Caco-2 (cell line): Measurements from ENCODE around the gene ZBTB21. TPM values are rescaled to one million over a fixed set of nuclear protein-coding genes. Genes with fewer than 3 reads are reported as not detected.
A peak's percentile ranks its signal among the peaks of the same experiment; 100 is the strongest.

Experiments used
- BruUV-seq: library from RNA; stranded (reverse); fragments of 400-500 nt; replicated peaks from 2 replicates; lab custom pipeline; 2021; lab: Mats Ljungman, UMichigan
- CTCF ChIA-PET: fragments of 300-600 bp; sonication (Branson Sonifier 250); formaldehyde crosslinking; loops from one replicate; lab custom pipeline; 2022; ENCODE audit warnings: antibody characterized with exemption; lab: Charles Lee
- POLR2A ChIA-PET: fragments of 300-600 bp; sonication (Branson Sonifier 250); formaldehyde crosslinking; loops from one replicate; lab custom pipeline; 2022; ENCODE audit warnings: antibody characterized with exemption; lab: Charles Lee
- DNase-seq, 2 experiments: peaks; one replicate each; pipeline versions ENCODE4 v3.0.0 to v3.0.0-alpha.2; 2020 to 2022
- H3K27me3 ChIP-seq: replicated peaks from 2 replicates; pipeline ENCODE4 v1.6.0; 2011; ENCODE audit warnings: low read length; ENCODE audit not compliant: control insufficient read depth, insufficient read depth
- H3K36me3 ChIP-seq: 2 replicates; pipeline ENCODE4 v1.5.1; 2011; ENCODE audit warnings: low read length; ENCODE audit not compliant: control insufficient read depth, insufficient read depth
- H3K4me1 ChIP-seq: fragments of 250-450 bp; sonication (Bioruptor Pico); 2 replicates; pipeline ENCODE4 v1.5.1; 2020; ENCODE audit warnings: mild to moderate bottlenecking
- H3K4me3 ChIP-seq: 2 replicates; pipeline ENCODE4 v1.5.1; 2011; ENCODE audit warnings: low read depth, mild to moderate bottlenecking, control low read depth, low read length
- H3K9me3 ChIP-seq: fragments of 250-450 bp; sonication (Bioruptor Pico); 2 replicates; pipeline ENCODE4 v1.5.1; 2020; ENCODE audit warnings: mild to moderate bottlenecking, moderate library complexity
- H3K27ac Mint-ChIP-seq: one replicate; pipeline ENCODE4 v1.8.0; 2022; ENCODE audit warnings: mixed read lengths; ENCODE audit not compliant: unreplicated experiment
- H3K27me3 Mint-ChIP-seq: one replicate; pipeline ENCODE4 v1.8.0; 2022; ENCODE audit warnings: mixed read lengths; ENCODE audit not compliant: insufficient read depth, unreplicated experiment
- H3K36me3 Mint-ChIP-seq: one replicate; pipeline ENCODE4 v1.8.0; 2022; ENCODE audit warnings: mild to moderate bottlenecking, mixed read lengths; ENCODE audit not compliant: insufficient read depth, unreplicated experiment
- H3K4me1 Mint-ChIP-seq: one replicate; pipeline ENCODE4 v1.8.0; 2022; ENCODE audit warnings: low read depth, mixed read lengths; ENCODE audit not compliant: unreplicated experiment
- H3K4me3 Mint-ChIP-seq: one replicate; pipeline ENCODE4 v1.8.0; 2022; ENCODE audit warnings: mild to moderate bottlenecking, moderate library complexity, mixed read lengths; ENCODE audit not compliant: unreplicated experiment
- H3K9me3 Mint-ChIP-seq: one replicate; pipeline ENCODE4 v1.8.0; 2022; ENCODE audit warnings: mixed read lengths; ENCODE audit not compliant: unreplicated experiment
- intact Hi-C: fragments of 100-400 bp; cut with micrococcal nuclease; formaldehyde crosslinking; loops from one replicate; pipeline ENCODE4 v1.10.0; 2022; ENCODE audit not compliant: unreplicated experiment
- total RNA-seq: library from RNA; stranded (reverse); gene quantifications from 2 replicates; pipeline ENCODE4 v1.2.3, GENCODE V29; 2022
- TF ChIP-seq, protein P1 (sequence below), 2 experiments: fragments of 200-600 bp in 1 of 2; IDR thresholded peaks; 1 replicate in 1 of 2; 2 replicates in 1 of 2; pipeline versions ENCODE4 v1.5.1 to v1.8.0; 2011 to 2022; ENCODE audit warnings: antibody characterized with exemption in 1 of 2, control low read depth in 1 of 2, inconsistent platforms in 1 of 2, low read depth in 1 of 2, low read length in 1 of 2, mild to moderate bottlenecking in 1 of 2, moderate library complexity in 1 of 2; ENCODE audit not compliant: insufficient read depth in 1 of 2, severe bottlenecking in 1 of 2, unreplicated experiment in 1 of 2

The ZBTB21 gene
- total RNA-seq, 1 experiment from 2014 or later: 21.4 TPM

DNA sequence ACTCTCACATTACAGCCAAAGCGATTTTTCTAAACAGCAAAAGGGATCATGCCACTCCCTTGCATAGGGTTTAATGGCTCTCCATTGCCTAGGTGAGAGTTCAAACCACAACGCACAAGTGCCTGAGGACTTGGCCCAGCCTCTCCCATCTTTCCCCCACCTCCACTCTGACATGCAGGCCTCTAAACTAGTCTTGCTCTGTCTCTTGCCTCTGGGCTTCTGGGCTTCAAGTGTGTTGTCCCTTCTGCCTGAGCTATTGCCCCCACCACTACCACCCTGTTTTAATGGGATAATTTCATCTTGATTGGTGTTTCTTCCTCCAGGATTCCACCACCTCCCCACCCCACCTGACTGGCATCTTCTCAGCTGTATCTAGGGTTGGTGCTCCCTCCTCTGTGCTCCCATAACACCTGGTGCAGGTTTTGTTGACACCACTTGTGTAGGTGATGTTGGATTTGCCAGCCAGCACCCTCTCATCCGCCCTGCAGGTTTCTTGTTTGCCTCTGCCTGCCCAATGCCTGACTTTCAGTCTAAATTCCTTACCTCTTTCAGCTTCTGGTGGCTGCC is 2.7 kb upstream of the ZBTB21 start:
- TF ChIP-seq, protein P1, sequence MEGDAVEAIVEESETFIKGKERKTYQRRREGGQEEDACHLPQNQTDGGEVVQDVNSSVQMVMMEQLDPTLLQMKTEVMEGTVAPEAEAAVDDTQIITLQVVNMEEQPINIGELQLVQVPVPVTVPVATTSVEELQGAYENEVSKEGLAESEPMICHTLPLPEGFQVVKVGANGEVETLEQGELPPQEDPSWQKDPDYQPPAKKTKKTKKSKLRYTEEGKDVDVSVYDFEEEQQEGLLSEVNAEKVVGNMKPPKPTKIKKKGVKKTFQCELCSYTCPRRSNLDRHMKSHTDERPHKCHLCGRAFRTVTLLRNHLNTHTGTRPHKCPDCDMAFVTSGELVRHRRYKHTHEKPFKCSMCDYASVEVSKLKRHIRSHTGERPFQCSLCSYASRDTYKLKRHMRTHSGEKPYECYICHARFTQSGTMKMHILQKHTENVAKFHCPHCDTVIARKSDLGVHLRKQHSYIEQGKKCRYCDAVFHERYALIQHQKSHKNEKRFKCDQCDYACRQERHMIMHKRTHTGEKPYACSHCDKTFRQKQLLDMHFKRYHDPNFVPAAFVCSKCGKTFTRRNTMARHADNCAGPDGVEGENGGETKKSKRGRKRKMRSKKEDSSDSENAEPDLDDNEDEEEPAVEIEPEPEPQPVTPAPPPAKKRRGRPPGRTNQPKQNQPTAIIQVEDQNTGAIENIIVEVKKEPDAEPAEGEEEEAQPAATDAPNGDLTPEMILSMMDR (IDR thresholded peaks at IDR 0.05; ENCODE audit: insufficient read depth in 1 of 2, low read depth in 1 of 2, low read length in 1 of 2, severe bottlenecking in 1 of 2, unreplicated experiment in 1 of 2): no peak
- Mint-ChIP-seq H3K9me3 (peaks cover 10% of the 10 kb centered on the region), H3K4me3 (peak overlapping the region; percentile 80), H3K27ac (no peak overlapping the region), H3K4me1 (peaks cover 4% of the 10 kb centered on the region), H3K27me3 (no peaks in the 10 kb centered on the region), H3K36me3 (peaks cover 24% of the 10 kb centered on the region)
- no peak for DNase-seq
- Histone ChIP-seq H3K4me1 (peaks cover 4% of the 10 kb centered on the region; the same call in 1 of the 2 replicates), H3K9me3 (no peaks in the 10 kb centered on the region), H3K36me3 (no peaks in the 10 kb centered on the region), H3K27me3 (no peaks in the 10 kb centered on the region), H3K4me3 (no peak overlapping the region)
- CTCF ChIA-PET: no interaction called here
- POLR2A ChIA-PET: no interaction called here
- intact Hi-C loops: loop anchor here (5.0 kb wide), 1 partner anchor 136 kb away; the partner anchor contains the start of gene PRDM15
- no TSS peak for BruUV-seq

DNA sequence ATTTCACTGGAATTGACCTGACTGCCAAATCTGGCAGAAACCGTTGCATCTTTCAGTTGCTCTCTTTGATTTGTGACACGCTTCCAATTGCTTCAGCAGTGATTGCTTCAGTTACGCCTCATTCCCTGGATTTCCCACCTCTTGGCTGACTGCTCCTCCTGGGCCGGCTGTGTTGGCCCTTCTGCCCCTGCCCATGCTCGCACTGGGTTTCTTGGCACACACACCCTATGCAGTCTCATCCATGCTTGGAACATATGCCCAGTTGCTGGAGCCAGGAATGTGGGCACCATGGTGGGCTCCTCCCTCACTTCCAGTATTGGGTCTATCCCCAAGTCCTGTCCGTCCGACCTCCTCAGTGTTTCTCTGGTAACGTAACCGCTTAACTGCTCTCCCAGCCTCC is 2.2 kb upstream of the ZBTB21 start:
- peaks cover 4% of the 10 kb centered on the region; the same call in 1 of the 2 replicates for H3K4me1 ChIP-seq
- peaks cover 29% of the 10 kb centered on the region for H3K36me3 Mint-ChIP-seq
- H3K27me3 ChIP-seq: no peaks in the 10 kb centered on the region
- H3K36me3 ChIP-seq: no peaks in the 10 kb centered on the region
- no peaks in the 10 kb centered on the region for H3K27me3 Mint-ChIP-seq
- H3K4me3 ChIP-seq: no peak overlapping the region
- intact Hi-C loops: loop anchor here (5.0 kb wide), 1 partner anchor 135 kb away; the partner anchor contains the start of gene PRDM15
- H3K27ac Mint-ChIP-seq: no peak overlapping the region
- TF ChIP-seq, protein P1 (IDR thresholded peaks at IDR 0.05; ENCODE audit: insufficient read depth in 1 of 2, low read depth in 1 of 2, low read length in 1 of 2, severe bottlenecking in 1 of 2, unreplicated experiment in 1 of 2): no peak
- no TSS peak for BruUV-seq
- peaks cover 10% of the 10 kb centered on the region for H3K9me3 Mint-ChIP-seq
- ChIA-PET CTCF (interaction anchor here (1.0 to 1.4 kb wide), 2 partner anchors 102 to 105 kb away, joined by 4 read pairs; no protein-coding TSS in a partner anchor), POLR2A (no interaction called here)
- DNase-seq: no peak
- no peaks in the 10 kb centered on the region for H3K9me3 ChIP-seq
- H3K4me3 Mint-ChIP-seq: peak overlapping the region; percentile 80
- peaks cover 9% of the 10 kb centered on the region for H3K4me1 Mint-ChIP-seq

DNA sequence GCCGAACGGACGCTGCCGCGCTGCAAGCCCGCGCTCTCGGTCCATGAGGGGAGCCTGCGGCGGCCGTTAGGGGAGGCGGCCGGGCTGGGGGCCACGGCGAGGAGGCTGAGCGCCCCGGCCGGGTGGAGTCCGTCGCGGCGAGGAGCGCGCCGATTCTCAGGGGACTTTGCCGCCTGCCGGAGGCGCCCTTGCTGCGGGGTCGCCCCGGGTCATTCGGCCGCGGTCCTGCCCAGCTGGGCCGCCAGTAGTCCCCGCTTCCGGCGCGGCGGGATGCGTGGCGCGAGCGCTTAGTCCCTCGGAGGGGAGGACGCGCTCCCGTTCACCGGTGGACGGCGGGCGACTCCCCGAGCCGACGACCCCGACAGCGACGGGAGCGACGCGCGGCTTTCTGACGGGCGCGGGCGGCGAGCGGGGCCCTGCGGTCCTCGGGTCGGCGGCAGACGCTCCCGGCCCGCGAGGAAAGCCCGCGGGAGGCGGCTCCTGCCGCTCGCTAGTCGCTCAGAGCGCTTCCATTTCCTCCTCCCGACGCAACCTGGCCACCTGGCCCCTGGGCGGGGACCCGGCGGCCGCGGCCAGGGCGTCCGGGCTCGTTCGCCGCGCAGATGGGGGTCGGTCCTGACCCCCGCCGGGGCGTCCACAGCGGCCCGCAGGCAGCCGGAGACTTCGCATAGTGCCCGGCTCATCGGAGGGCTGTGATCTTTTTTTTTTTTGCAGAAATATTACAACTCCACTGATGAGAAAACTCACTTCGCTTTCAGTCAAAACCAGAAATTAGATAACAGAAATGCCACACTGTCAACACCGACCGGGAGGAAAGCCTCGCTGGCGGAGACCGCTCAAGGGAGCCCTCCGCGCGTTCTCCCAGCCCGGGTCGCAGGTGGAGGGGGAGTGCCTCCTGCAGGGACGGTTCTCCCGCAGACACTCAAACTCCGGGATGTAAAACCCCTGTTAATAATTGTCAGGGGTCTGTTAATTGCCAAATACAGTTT is 641 bp upstream of the ZBTB21 start:
- peaks cover 37% of the 10 kb centered on the region for H3K36me3 Mint-ChIP-seq
- ChIA-PET POLR2A (no interaction called here), CTCF (interaction anchor here (1.4 kb wide), 2 partner anchors 97 to 107 kb away, joined by 4 read pairs; no protein-coding TSS in a partner anchor)
- peak overlapping the region; percentile 80 for H3K4me3 ChIP-seq
- H3K4me3 Mint-ChIP-seq: peak overlapping the region; percentile 85
- H3K27ac Mint-ChIP-seq: peak overlapping the region; percentile 98
- H3K9me3 ChIP-seq: no peaks in the 10 kb centered on the region
- no peaks in the 10 kb centered on the region for H3K27me3 Mint-ChIP-seq
- peaks cover 10% of the 10 kb centered on the region for H3K9me3 Mint-ChIP-seq
- peaks cover 19% of the 10 kb centered on the region for H3K4me1 Mint-ChIP-seq
- DNase-seq: peak; percentile 49 to 60
- TF ChIP-seq, protein P1 (IDR thresholded peaks at IDR 0.05; ENCODE audit: insufficient read depth in 1 of 2, low read depth in 1 of 2, low read length in 1 of 2, severe bottlenecking in 1 of 2, unreplicated experiment in 1 of 2): peak in 1 of 2 experiments; percentile 6
- no TSS peak for BruUV-seq
- H3K36me3 ChIP-seq: no peaks in the 10 kb centered on the region
- intact Hi-C loops: loop anchor here (2.0 to 5.0 kb wide), 2 partner anchors 46 to 134 kb away; partner anchors contain the start of gene PRDM15
- H3K4me1 ChIP-seq: peaks cover 4% of the 10 kb centered on the region; the same call in 1 of the 2 replicates
- H3K27me3 ChIP-seq: no peaks in the 10 kb centered on the region
